Central memory CD8-positive, alpha-beta T cell (primary cell): Measurements from ENCODE around the gene CALML6.
A peak's percentile ranks its signal among the peaks of the same experiment; 100 is the strongest.

Experiments
- ATAC-seq: fragments of 150-1000 bp; cut with Tn5 transposase; replicated peaks from 2 replicates; pipeline ENCODE4 v1.10.0; 2022; ENCODE audit warnings: mild to moderate bottlenecking, moderate FRiP score, moderate number of reproducible peaks; ENCODE audit not compliant: poor library complexity, severe bottlenecking; ENCODE audit errors: extremely low read depth
- DNase-seq, 2 donors: peaks; one replicate each; pipeline ENCODE4 v3.0.0; 2021; ENCODE audit warnings: low spot score in 2 of 2
- H3K27ac Mint-ChIP-seq: one replicate; pipeline ENCODE4 v1.8.0; 2022; ENCODE audit warnings: low read depth, mild to moderate bottlenecking, moderate library complexity, mixed read lengths
- H3K27me3 Mint-ChIP-seq: one replicate; pipeline ENCODE4 v1.8.0; 2022; ENCODE audit warnings: mixed read lengths
- H3K36me3 Mint-ChIP-seq: one replicate; pipeline ENCODE4 v1.8.0; 2022; ENCODE audit warnings: mild to moderate bottlenecking, moderate library complexity, mixed read lengths; ENCODE audit not compliant: insufficient read depth
- H3K4me1 Mint-ChIP-seq: one replicate; pipeline ENCODE4 v1.8.0; 2022; ENCODE audit warnings: mixed read lengths
- H3K4me3 Mint-ChIP-seq: one replicate; pipeline ENCODE4 v1.8.0; 2022; ENCODE audit warnings: mild to moderate bottlenecking, moderate library complexity, mixed read lengths
- H3K9me3 Mint-ChIP-seq: one replicate; pipeline ENCODE4 v1.8.0; 2022; ENCODE audit warnings: mixed read lengths

Gene CALML6

GRCh38 chr1:1954015-1954414 lies 39.0 kb downstream of the CALML6 start:
- ATAC-seq: no peak
- peaks cover 3% of the 10 kb centered on the region for H3K36me3 Mint-ChIP-seq
- no peak overlapping the region for H3K27ac Mint-ChIP-seq

GRCh38 chr1:1954831-1955441 lies 39.9 kb downstream of the CALML6 start:
- peaks cover 41% of the 10 kb centered on the region for H3K27me3 Mint-ChIP-seq
- H3K4me3 Mint-ChIP-seq: peak overlapping the region; percentile 11
- DNase-seq (no peak), ATAC-seq (no peak)
- H3K4me1 Mint-ChIP-seq: peaks cover 6% of the 10 kb centered on the region
- H3K36me3 Mint-ChIP-seq: peaks cover 3% of the 10 kb centered on the region
- peaks cover 5% of the 10 kb centered on the region for H3K9me3 Mint-ChIP-seq
- H3K27ac Mint-ChIP-seq: peak overlapping the region; percentile 84

More at GRCh38 chr1:1954015-1954414, 39.0 kb downstream of the CALML6 start:
- DNase-seq: no peak
- peaks cover 5% of the 10 kb centered on the region for H3K9me3 Mint-ChIP-seq
- H3K4me3 Mint-ChIP-seq: no peak overlapping the region
- H3K4me1 Mint-ChIP-seq: peaks cover 6% of the 10 kb centered on the region
- peaks cover 41% of the 10 kb centered on the region for H3K27me3 Mint-ChIP-seq

GRCh38 chr1:1955621-1956094 lies 40.6 kb downstream of the CALML6 start:
- ATAC-seq: no peak
- Mint-ChIP-seq H3K4me3 (no peak overlapping the region), H3K27ac (no peak overlapping the region), H3K36me3 (peaks cover 3% of the 10 kb centered on the region), H3K27me3 (peaks cover 41% of the 10 kb centered on the region), H3K4me1 (peaks cover 6% of the 10 kb centered on the region), H3K9me3 (peaks cover 5% of the 10 kb centered on the region)
- DNase-seq: no peak

GRCh38 chr1:1956101-1956500 lies 41.0 kb downstream of the CALML6 start:
- peaks cover 41% of the 10 kb centered on the region for H3K27me3 Mint-ChIP-seq
- no peak overlapping the region for H3K27ac Mint-ChIP-seq
- DNase-seq (no peak), ATAC-seq (no peak)
- H3K4me1 Mint-ChIP-seq: peaks cover 6% of the 10 kb centered on the region
- no peak overlapping the region for H3K4me3 Mint-ChIP-seq
- H3K36me3 Mint-ChIP-seq: peaks cover 3% of the 10 kb centered on the region
- H3K9me3 Mint-ChIP-seq: peaks cover 5% of the 10 kb centered on the region

GRCh38 chr1:1956586-1957532 lies 41.8 kb downstream of the CALML6 start:
- Mint-ChIP-seq H3K4me3 (no peak overlapping the region), H3K36me3 (peaks cover 3% of the 10 kb centered on the region), H3K27ac (no peak overlapping the region), H3K27me3 (peaks cover 41% of the 10 kb centered on the region), H3K9me3 (peaks cover 5% of the 10 kb centered on the region), H3K4me1 (peaks cover 6% of the 10 kb centered on the region)
- no peak for DNase-seq
- no peak for ATAC-seq

GRCh38 chr1:1957533-1957961 lies 42.5 kb downstream of the CALML6 start:
- Mint-ChIP-seq H3K36me3 (peaks cover 3% of the 10 kb centered on the region), H3K4me1 (peaks cover 6% of the 10 kb centered on the region), H3K4me3 (no peak overlapping the region), H3K27me3 (peaks cover 46% of the 10 kb centered on the region), H3K9me3 (peaks cover 5% of the 10 kb centered on the region), H3K27ac (no peak overlapping the region)
- no peak for ATAC-seq
- DNase-seq: no peak

GRCh38 chr1:1958071-1958541 lies 43.0 kb downstream of the CALML6 start:
- H3K27ac Mint-ChIP-seq: no peak overlapping the region
- H3K4me3 Mint-ChIP-seq: no peak overlapping the region
- H3K9me3 Mint-ChIP-seq: peaks cover 5% of the 10 kb centered on the region
- no peak for ATAC-seq
- peaks cover 3% of the 10 kb centered on the region for H3K36me3 Mint-ChIP-seq
- no peak for DNase-seq
- H3K27me3 Mint-ChIP-seq: peaks cover 51% of the 10 kb centered on the region
- H3K4me1 Mint-ChIP-seq: peaks cover 6% of the 10 kb centered on the region

GRCh38 chr1:1959459-1959839 lies 44.4 kb downstream of the CALML6 start:
- Mint-ChIP-seq H3K36me3 (peaks cover 3% of the 10 kb centered on the region), H3K27ac (no peak overlapping the region), H3K27me3 (peaks cover 52% of the 10 kb centered on the region), H3K4me1 (peaks cover 6% of the 10 kb centered on the region), H3K9me3 (peaks cover 5% of the 10 kb centered on the region), H3K4me3 (no peak overlapping the region)
- no peak for ATAC-seq
- no peak for DNase-seq

- no peak for DNase-seq
- ATAC-seq: no peak
- H3K4me1 Mint-ChIP-seq: peaks cover 3% of the 10 kb centered on the region
- H3K9me3 Mint-ChIP-seq: peaks cover 3% of the 10 kb centered on the region
- H3K27ac Mint-ChIP-seq: no peak overlapping the region
- peaks cover under 1% of the 10 kb centered on the region for H3K36me3 Mint-ChIP-seq
- H3K27me3 Mint-ChIP-seq: peaks cover 52% of the 10 kb centered on the region
- H3K4me3 Mint-ChIP-seq: no peak overlapping the region
Observed at GRCh38 chr1:1959840-1960479, 44.9 kb downstream of the CALML6 start.

GRCh38 chr1:1960480-1961196 lies 45.6 kb downstream of the CALML6 start:
- H3K4me3 Mint-ChIP-seq: no peak overlapping the region
- H3K36me3 Mint-ChIP-seq: no peaks in the 10 kb centered on the region
- no peak for DNase-seq
- no peaks in the 10 kb centered on the region for H3K4me1 Mint-ChIP-seq
- no peaks in the 10 kb centered on the region for H3K9me3 Mint-ChIP-seq
- H3K27ac Mint-ChIP-seq: no peak overlapping the region
- ATAC-seq: no peak
- peaks cover 52% of the 10 kb centered on the region for H3K27me3 Mint-ChIP-seq

GRCh38 chr1:1962752-1963151 lies 47.7 kb downstream of the CALML6 start:
- no peaks in the 10 kb centered on the region for H3K9me3 Mint-ChIP-seq
- no peak overlapping the region for H3K4me3 Mint-ChIP-seq
- DNase-seq (no peak), ATAC-seq (no peak)
- no peaks in the 10 kb centered on the region for H3K4me1 Mint-ChIP-seq
- H3K36me3 Mint-ChIP-seq: no peaks in the 10 kb centered on the region
- no peak overlapping the region for H3K27ac Mint-ChIP-seq
- H3K27me3 Mint-ChIP-seq: peaks cover 52% of the 10 kb centered on the region

- no peaks in the 10 kb centered on the region for H3K36me3 Mint-ChIP-seq
- no peaks in the 10 kb centered on the region for H3K9me3 Mint-ChIP-seq
- no peak overlapping the region for H3K4me3 Mint-ChIP-seq
- H3K4me1 Mint-ChIP-seq: no peaks in the 10 kb centered on the region
- H3K27me3 Mint-ChIP-seq: peaks cover 46% of the 10 kb centered on the region
- ATAC-seq: no peak
- no peak overlapping the region for H3K27ac Mint-ChIP-seq
- DNase-seq: no peak
Observed at GRCh38 chr1:1963570-1963969, 48.5 kb downstream of the CALML6 start.
